NCI-H510A (cell line): ENCODE data around the gene AMER3.
A peak's percentile ranks its signal among the peaks of the same experiment; 100 is the strongest.
"Not testable (repeated sequence)": the region's sequence is repeated elsewhere in the genome, so short reads cannot be mapped to it uniquely, and the experiment has no call there.

ENCODE experiments used
- DNase-seq: peaks from one replicate; lab custom pipeline; 2025; lab: John Stamatoyannopoulos, UW

The AMER3 gene

GRCh38 chr2:130755256-130756052 lies at the start of gene AMER3:
TSS of gene AMER3 (plus strand) at chr2:130755540. CDS start at chr2:130762073, 6,533 bp downstream.
- DNase-seq: peak; percentile 75

- not testable (repeated sequence) for DNase-seq
Observed at GRCh38 chr2:130714795-130715194, 40.5 kb upstream of the AMER3 start.

GRCh38 chr2:130720036-130720435 lies 35.3 kb upstream of the AMER3 start:
- no peak for DNase-seq

DNA sequence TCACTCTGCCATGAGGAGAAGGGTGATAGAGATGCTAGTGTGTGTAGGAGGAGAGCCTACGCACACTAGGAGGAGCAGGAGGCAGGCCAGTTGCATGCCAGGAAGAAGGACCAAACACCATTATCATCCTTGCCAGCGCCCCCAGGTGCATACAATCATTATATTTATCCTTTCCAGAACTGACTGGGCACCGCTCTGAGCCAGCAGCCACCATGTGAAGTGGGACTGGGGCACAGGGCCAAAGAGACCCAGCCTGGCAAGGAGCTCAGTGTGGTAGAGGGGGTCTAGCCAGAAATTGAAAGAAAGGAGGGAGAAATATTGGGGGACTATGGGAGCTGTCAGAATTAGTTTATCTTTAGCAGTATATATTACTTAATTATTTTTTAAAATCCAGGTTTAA lies 34.8 kb upstream of the AMER3 start:
- DNase-seq: no peak

DNA sequence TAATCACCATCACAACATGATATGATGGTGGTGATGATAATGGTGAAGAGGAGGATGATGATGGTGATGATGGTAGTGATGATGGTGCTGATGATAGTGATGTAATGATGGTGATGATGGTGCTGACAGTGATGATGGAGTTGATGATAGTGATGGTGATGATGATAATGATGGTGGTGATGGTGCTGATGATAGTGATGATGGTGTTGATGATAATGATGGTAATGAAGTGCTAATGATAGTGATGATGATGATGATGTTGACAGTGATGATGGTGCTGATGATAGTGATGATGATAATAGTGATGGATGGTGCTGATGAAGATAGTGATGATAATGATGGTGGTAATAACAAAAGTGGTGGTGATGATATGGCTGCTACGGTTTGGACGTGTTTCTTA lies 30.9 kb upstream of the AMER3 start:
- no peak for DNase-seq

- no peak for DNase-seq
Observed at GRCh38 chr2:130726614-130727180, 28.6 kb upstream of the AMER3 start.

- no peak for DNase-seq
Observed at GRCh38 chr2:130727286-130727924, 27.9 kb upstream of the AMER3 start.

- no peak for DNase-seq
Observed at GRCh38 chr2:130728007-130728454, 27.3 kb upstream of the AMER3 start.

DNA sequence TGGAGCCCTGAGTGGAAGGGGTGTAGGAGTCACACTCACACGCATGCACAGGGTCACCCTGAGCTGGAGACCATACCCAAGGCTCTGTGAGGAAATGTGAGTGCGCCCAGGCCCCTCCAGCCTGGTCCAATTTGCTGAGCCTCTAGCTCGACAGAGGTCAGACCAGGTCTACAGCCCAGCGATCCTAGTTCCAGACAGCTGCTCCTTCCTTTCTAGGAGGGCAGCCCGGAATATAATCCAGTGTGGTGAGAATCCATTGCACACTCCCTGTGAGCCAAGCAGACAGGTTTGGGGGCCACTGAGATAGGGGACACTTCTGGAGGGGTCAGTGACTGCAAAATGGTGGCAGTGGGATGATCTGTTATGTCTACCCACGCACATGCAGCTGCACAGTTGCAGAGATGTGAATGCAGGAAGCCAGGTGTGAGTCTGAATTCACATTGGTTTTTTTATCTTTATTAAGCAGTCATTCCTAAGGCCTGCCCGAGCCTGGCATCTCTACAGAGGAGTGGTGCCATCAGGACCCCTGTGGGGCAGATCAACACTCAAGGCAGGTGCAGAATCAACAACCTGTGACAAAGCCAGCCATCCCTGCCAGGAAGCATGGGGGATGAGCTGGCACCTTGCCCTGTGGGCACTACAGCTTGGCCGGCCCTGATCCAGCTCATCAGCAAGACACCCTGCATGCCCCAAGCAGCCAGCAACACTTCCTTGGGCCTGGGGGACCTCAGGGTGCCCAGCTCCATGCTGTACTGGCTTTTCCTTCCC lies 26.6 kb upstream of the AMER3 start, which contains the start of gene GPR148:
Gene GPR148, plus strand, starts transcription at position 522 of the 768 bp plus-strand sequence. Its CDS starts 82 bp downstream, at position 604.
- peak; percentile 89 for DNase-seq

GRCh38 chr2:130729322-130730299 lies 25.7 kb upstream of the AMER3 start:
- no peak for DNase-seq

DNA sequence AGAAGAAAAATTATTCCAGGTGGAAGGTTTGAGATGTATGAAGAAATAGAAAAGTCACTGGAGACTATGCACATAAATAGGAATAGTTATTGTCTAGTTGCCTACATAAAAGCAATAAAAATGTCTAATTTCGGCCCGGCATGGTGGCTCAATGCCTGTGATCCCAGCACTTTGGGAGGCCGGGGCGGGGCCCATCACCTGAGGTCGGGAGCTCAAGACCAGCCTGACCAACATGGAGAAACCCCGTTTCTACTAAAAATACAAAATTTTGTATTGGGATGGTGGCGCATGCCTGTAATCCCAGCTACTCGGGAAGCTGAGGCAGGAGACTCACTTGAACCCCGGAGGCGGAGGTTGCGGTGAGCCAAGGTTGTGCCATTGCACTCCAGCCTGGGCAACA lies 23.1 kb upstream of the AMER3 start:
- DNase-seq: not testable (repeated sequence)

DNA sequence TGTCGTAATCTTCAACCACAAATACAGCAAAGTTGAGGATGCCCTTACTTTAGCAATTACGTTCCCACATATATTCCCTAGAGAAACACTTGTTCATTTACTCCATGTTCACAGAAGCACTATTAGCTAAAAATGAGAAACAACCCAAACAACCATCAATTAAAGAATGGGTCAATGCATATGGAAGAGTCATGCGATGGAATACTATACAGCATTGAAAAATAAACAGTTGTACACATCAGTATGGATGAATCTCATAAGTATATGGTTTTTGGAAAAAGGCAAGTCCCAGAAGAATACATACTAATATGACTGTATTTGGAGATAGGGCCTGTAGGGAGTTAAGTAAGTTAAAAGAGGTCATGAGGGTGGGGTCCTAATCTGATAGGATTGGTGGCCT lies 20.1 kb upstream of the AMER3 start:
- no peak for DNase-seq

- DNase-seq: no peak
Observed at GRCh38 chr2:130736487-130736886, 18.9 kb upstream of the AMER3 start.

GRCh38 chr2:130737592-130737991 lies 17.7 kb upstream of the AMER3 start:
- no peak for DNase-seq

DNA sequence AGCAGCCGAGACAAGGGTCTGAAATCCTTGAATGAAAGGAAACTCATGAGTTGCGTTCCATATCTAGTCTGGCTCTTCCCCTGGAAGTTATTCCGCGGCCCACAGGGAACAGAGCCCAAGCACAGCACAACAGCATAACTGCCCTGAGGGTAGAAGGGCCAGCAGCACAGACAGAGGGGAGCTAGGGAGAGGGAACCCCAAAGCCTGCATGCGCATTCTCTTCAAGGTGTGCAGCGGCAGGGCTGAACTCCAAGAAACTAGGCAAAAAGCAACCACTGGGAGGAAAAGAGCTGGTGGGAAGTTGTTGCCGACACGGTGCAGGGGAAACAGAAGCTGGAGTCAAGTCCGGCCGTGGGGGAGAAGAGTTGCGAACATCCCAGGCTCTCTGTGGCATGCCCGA lies 14.7 kb upstream of the AMER3 start:
- DNase-seq: no peak

- DNase-seq: no peak
Observed at GRCh38 chr2:130743278-130743677, 12.1 kb upstream of the AMER3 start.

- DNase-seq: no peak
Observed at GRCh38 chr2:130744287-130745117, 10.8 kb upstream of the AMER3 start.

DNA sequence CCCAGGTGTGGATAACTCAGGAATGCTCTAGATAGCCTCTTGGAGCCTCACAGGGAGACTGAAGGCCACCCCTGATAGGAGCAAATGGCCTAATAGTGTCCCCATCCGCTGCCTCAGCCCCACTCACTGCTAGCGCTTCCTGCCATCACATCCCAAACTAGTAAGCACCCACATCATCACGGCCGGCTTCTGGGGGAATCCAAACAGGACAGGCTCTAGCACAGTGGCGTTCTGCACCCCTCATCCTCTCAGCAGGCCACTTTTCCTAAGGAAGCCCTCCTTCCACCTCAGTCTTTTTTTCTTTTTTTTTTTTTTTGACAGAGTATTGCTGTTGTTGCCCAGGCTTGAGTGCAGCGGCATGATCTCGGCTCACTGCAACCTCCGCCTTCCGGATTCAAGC lies 6.3 kb upstream of the AMER3 start:
- no peak for DNase-seq

- DNase-seq: no peak
Observed at GRCh38 chr2:130749641-130750040, 5.7 kb upstream of the AMER3 start.

- DNase-seq: no peak
Observed at GRCh38 chr2:130754811-130755210, 529 bp upstream of the AMER3 start.
